GM10266 (cell line): ENCODE results near the gene RNH1.

Experiments used
- DNase-seq: peaks from one replicate; pipeline ENCODE4 v3.0.0; 2012; ENCODE audit errors: extremely low spot score
- TF ChIP-seq, protein P1 (sequence below): IDR thresholded peaks from 2 replicates; pipeline ENCODE4 v1.5.1; 2012; ENCODE audit warnings: mild to moderate bottlenecking, low read depth; ENCODE audit not compliant: control insufficient read depth, insufficient read depth; ENCODE audit errors: missing control alignments

RNH1 gene

DNA sequence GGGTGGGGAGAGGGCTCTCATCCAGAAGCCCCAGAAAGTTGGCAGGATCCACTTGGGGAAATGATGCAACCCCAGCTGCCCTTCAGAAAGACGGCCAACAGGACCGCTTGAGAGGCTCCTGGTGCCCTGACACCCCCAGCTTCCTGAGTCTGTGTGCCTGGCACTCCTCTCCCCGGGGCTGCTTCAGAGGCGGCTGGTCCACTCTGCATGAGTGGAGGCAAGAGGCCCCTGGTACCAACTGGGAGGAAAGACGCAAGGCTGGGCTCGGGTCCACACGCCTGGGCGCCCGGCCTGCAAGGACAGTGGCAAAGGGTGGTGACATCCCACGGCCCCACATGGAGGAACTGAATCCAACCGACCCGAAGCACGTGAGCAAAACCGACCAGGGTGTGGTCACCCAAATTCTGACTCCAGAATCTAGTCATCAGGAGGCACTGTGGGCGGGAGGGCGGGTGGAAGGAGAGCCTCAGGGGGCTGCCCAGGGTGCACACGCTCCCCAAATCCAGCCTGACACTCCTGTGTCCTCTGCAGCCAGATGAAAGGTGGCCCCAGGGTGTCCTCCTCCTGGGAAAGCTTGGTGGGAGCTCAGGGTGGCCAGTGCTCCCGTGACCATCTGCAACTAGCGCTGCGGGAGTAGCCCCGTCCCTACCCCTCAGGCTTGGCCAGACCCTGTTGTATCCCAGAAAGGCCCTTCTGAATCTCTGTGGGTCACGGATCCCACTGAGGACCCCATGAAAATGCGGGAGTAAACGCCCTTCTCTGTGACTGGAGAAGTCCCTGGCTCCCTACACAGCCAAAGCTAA is 3.7 kb downstream of the RNH1 start:
- TF ChIP-seq, protein P1, sequence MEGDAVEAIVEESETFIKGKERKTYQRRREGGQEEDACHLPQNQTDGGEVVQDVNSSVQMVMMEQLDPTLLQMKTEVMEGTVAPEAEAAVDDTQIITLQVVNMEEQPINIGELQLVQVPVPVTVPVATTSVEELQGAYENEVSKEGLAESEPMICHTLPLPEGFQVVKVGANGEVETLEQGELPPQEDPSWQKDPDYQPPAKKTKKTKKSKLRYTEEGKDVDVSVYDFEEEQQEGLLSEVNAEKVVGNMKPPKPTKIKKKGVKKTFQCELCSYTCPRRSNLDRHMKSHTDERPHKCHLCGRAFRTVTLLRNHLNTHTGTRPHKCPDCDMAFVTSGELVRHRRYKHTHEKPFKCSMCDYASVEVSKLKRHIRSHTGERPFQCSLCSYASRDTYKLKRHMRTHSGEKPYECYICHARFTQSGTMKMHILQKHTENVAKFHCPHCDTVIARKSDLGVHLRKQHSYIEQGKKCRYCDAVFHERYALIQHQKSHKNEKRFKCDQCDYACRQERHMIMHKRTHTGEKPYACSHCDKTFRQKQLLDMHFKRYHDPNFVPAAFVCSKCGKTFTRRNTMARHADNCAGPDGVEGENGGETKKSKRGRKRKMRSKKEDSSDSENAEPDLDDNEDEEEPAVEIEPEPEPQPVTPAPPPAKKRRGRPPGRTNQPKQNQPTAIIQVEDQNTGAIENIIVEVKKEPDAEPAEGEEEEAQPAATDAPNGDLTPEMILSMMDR: no peak
- peak; percentile 76 for DNase-seq

GRCh38 chr11:502288-503178 is 4.5 kb downstream of the RNH1 start:
- TF ChIP-seq, protein P1: no peak
- no peak for DNase-seq

DNA sequence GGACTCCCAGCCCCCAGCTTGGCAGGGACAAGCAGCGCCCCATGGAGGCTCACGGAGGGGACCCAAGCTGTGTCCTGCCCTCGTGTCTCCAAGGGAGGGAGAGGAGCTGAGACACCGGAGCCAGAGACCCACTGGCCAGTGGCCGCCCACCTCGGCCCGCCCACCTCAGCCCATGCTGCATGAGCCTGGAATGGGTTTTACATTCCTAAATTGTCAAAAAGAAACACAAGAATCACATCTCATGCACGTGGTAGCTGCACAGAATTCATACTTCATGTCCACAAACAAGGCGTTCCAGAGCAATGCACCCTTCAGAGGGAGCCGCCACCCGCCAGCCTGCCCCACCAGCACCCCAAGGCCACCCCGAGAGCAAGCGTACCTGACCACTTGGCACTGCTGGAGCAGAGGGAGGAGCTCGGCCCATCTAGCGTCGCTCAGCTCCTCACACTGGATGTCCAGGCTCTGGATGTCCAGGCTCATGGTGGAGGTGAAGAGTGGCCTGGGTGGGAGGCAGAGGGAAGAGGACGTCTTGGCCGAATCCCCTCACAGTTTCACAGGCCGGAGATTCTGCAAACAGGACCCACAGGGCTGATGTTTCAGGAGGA is 5.3 kb downstream of the RNH1 start:
- TF ChIP-seq, protein P1: no peak
- no peak for DNase-seq

- no peak for DNase-seq
- TF ChIP-seq, protein P1: no peak
Observed at GRCh38 chr11:501001-501682, 5.9 kb downstream of the RNH1 start.

DNA sequence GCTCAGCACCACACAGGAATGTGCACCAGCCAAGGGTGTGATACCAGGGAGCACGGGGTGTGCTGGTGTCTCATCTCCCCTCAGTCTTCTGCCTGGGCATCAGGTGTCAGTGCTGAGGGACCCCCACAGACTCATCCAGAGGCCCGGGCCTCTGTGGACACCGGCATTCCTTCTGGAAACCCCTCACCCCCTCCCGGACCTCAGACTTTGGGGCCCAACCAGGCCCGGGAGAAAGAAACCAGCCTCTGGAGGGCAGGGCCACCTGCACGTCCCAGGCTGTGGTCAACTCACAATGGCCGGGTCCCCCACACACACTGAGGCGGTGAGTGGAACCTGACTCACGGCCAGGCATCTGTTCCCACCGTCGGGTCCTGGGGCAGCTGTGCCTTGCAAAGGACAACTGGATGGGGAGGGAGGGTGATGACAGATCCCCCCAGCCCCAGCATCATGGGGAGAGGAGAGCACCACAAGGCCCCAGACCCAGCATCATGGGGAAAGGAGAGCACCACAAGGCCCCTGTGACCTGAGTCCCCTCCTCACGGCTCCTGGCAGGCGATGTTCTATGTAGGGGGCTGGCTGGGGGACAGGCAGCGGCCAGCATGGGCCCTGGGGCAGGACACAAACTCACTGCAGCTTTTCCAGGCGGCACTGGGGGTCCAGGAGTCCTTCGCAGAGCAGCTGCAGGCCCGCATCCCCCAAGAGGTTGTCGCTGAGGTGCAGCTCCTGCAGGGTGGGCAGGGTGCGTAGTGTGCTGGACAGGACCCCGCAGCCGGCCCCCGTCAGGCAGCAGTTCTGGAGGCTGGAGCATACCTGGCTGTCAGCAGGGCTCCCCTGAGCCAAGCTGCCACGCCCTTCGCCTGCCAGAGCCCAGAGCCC is 7.6 kb downstream of the RNH1 start:
- TF ChIP-seq, protein P1: no peak
- no peak for DNase-seq
